Endodermal cell (in vitro differentiated cells): ENCODE results near the gene NLRP14. TPM values are rescaled to one million over a fixed set of nuclear protein-coding genes. Genes with fewer than 3 reads are reported as not detected.

ENCODE experiments used
- DNase-seq: peaks from one replicate; pipeline ENCODE4 v3.0.0-alpha.2; 2017
- H3K27ac ChIP-seq: 2 replicates; pipeline ENCODE4 v1.5.1; 2013; ENCODE audit warnings: mild to moderate bottlenecking, low read depth, low read length, moderate library complexity
- H3K27me3 ChIP-seq: 2 replicates; pipeline ENCODE4 v1.6.1; 2013; ENCODE audit warnings: mild to moderate bottlenecking, low read length, moderate library complexity; ENCODE audit not compliant: insufficient read depth, control insufficient read depth, poor library complexity, severe bottlenecking
- H3K36me3 ChIP-seq: 2 replicates; pipeline ENCODE4 v1.7.0; 2013; ENCODE audit warnings: mild to moderate bottlenecking, low read length, moderate library complexity; ENCODE audit not compliant: control insufficient read depth, insufficient read depth
- H3K4me1 ChIP-seq: one replicate; pipeline ENCODE4 v1.7.0; 2013; ENCODE audit warnings: low read length; ENCODE audit not compliant: control insufficient read depth, insufficient read depth
- H3K4me3 ChIP-seq: 2 replicates; pipeline ENCODE4 v1.5.1; 2013; ENCODE audit warnings: mild to moderate bottlenecking, low read length, moderate library complexity
- H3K9ac ChIP-seq: 2 replicates; pipeline ENCODE4 v1.6.1; 2013; ENCODE audit warnings: mild to moderate bottlenecking, low read length, moderate library complexity; ENCODE audit not compliant: poor library complexity, severe bottlenecking; ENCODE audit errors: extremely low read depth
- H3K9me3 ChIP-seq: 2 replicates; pipeline ENCODE4 v1.6.1; 2013; ENCODE audit warnings: mild to moderate bottlenecking, low read length, moderate library complexity; ENCODE audit not compliant: control insufficient read depth
- H3K27ac Mint-ChIP-seq: 2 replicates; pipeline ENCODE4 v1.8.0; 2020; ENCODE audit warnings: mixed read lengths
- H3K27me3 Mint-ChIP-seq: 2 replicates; pipeline ENCODE4 v1.8.0; 2021; ENCODE audit warnings: mild to moderate bottlenecking, mixed read lengths; ENCODE audit not compliant: insufficient read depth
- H3K36me3 Mint-ChIP-seq: 2 replicates; pipeline ENCODE4 v1.8.0; 2020; ENCODE audit warnings: low read depth, mixed read lengths
- H3K4me1 Mint-ChIP-seq: 2 replicates; pipeline ENCODE4 v1.8.0; 2020; ENCODE audit warnings: mixed read lengths
- H3K4me3 Mint-ChIP-seq: 2 replicates; pipeline ENCODE4 v1.8.0; 2020; ENCODE audit warnings: mild to moderate bottlenecking, moderate library complexity, mixed read lengths
- H3K9me3 Mint-ChIP-seq: 2 replicates; pipeline ENCODE4 v1.8.0; 2020; ENCODE audit warnings: mild to moderate bottlenecking, mixed read lengths
- CTCF ChIP-seq: fragments of 200-600 bp; sonication (generic); conservative IDR thresholded peaks from 2 replicates; pipeline ENCODE4 v1.5.0; 2021; ENCODE audit warnings: antibody characterized with exemption, mild to moderate bottlenecking
- WGBS, 2 experiments: methylation state at CpG; one replicate each; pipeline versions ENCODE4 v1.1.5 to v1.1.7; 2013; ENCODE audit warnings: missing lambda C conversion rate in 2 of 2, mixed read lengths in 1 of 2; ENCODE audit not compliant: insufficient coverage in 1 of 2, insufficient read length in 1 of 2; 5-methylcytosine and 5-hydroxymethylcytosine counted together
- total RNA-seq, 2 donors: library from RNA; stranded (reverse); fragmentation: NEBNext Ultra II Directional in 1 of 2; extraction: Animal tissue kit (Norgen Biotek cat#: 25700) in 1 of 2; gene quantifications; 2 replicates in 1 of 2; 3 replicates in 1 of 2; pipeline ENCODE4 v1.2.1, GENCODE V29; 2021

The NLRP14 gene
- total RNA-seq, 2 donors from 2014 or later, result 0.33 to 0.66 TPM

DNA sequence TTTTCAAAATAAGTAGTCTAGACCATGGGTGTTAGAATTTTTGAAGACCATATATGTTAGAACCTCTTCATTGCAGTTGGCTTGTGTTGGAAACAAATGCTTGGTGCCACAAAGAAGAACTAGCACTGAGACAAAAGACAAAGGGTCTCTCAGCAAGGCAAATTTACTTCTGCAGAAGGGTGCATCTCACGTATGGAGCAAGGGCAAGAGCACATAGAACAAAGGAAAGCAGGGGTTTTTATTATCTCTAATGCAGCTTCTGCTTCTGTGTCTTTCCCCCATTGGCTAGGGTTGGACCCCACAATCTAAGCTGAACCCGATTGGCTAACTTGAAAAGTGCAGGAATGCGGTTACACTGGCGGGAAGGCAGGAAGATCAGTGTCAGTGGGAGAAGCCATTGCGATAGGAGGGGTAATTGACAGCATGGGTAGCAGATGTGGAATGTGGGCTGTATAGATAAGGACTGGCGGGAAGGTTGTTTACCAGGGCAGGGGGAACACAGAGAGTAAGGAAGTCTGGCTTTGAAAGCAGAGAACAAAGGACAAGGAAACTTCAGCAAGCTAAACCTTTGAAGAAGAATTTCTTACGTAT is 59.4 kb downstream of the NLRP14 start:
- Histone ChIP-seq H3K9ac (no peak overlapping the region), H3K27ac (no peak overlapping the region), H3K9me3 (peaks cover 12% of the 10 kb centered on the region), H3K4me1 (no peaks in the 10 kb centered on the region), H3K36me3 (no peaks in the 10 kb centered on the region), H3K27me3 (peaks cover 7% of the 10 kb centered on the region), H3K4me3 (no peak overlapping the region)
- Mint-ChIP-seq H3K36me3 (no peaks in the 10 kb centered on the region), H3K27me3 (no peaks in the 10 kb centered on the region), H3K27ac (no peak overlapping the region), H3K4me1 (no peaks in the 10 kb centered on the region), H3K4me3 (no peak overlapping the region), H3K9me3 (peaks cover 12% of the 10 kb centered on the region)
- 89 to 90% methylated on average over 6 to 7 of the region's 7 CpGs for WGBS, 2 experiments
- DNase-seq, result peak; percentile 90
- no peak for TF ChIP-seq CTCF

GRCh38 chr11:7080900-7081299 is 60.6 kb downstream of the NLRP14 start:
- WGBS, 2 experiments, result 92 to 93% methylated on average over 3 to 4 of the region's 4 CpGs
- Mint-ChIP-seq H3K36me3 (no peaks in the 10 kb centered on the region), H3K9me3 (peaks cover 12% of the 10 kb centered on the region), H3K4me1 (no peaks in the 10 kb centered on the region), H3K27me3 (no peaks in the 10 kb centered on the region), H3K27ac (no peak overlapping the region), H3K4me3 (no peak overlapping the region)
- peaks cover 8% of the 10 kb centered on the region for H3K27me3 ChIP-seq
- H3K36me3 ChIP-seq, result no peaks in the 10 kb centered on the region
- H3K9ac ChIP-seq, result no peak overlapping the region
- peaks cover 12% of the 10 kb centered on the region for H3K9me3 ChIP-seq
- H3K4me3 ChIP-seq, result no peak overlapping the region
- H3K4me1 ChIP-seq, result no peaks in the 10 kb centered on the region
- no peak for TF ChIP-seq CTCF
- no peak overlapping the region for H3K27ac ChIP-seq
- no peak for DNase-seq

GRCh38 chr11:7081441-7081840 is 61.2 kb downstream of the NLRP14 start:
- Mint-ChIP-seq H3K4me1 (no peaks in the 10 kb centered on the region), H3K9me3 (peaks cover 12% of the 10 kb centered on the region), H3K36me3 (no peaks in the 10 kb centered on the region), H3K27me3 (no peaks in the 10 kb centered on the region), H3K27ac (no peak overlapping the region), H3K4me3 (no peak overlapping the region)
- H3K4me1 ChIP-seq, result no peaks in the 10 kb centered on the region
- no peak for DNase-seq
- H3K4me3 ChIP-seq, result no peak overlapping the region
- peaks cover 12% of the 10 kb centered on the region for H3K9me3 ChIP-seq
- 89% methylated on average over 1 of the region's 1 CpG; no CpG with 5 or more reads in 1 of the 2 experiments for WGBS, 2 experiments
- no peak for TF ChIP-seq CTCF
- no peaks in the 10 kb centered on the region for H3K36me3 ChIP-seq
- H3K27ac ChIP-seq, result no peak overlapping the region
- H3K9ac ChIP-seq, result no peak overlapping the region
- H3K27me3 ChIP-seq, result peaks cover 8% of the 10 kb centered on the region
